ENCODE results near the gene HS3ST3B1.

Gene HS3ST3B1

DNA sequence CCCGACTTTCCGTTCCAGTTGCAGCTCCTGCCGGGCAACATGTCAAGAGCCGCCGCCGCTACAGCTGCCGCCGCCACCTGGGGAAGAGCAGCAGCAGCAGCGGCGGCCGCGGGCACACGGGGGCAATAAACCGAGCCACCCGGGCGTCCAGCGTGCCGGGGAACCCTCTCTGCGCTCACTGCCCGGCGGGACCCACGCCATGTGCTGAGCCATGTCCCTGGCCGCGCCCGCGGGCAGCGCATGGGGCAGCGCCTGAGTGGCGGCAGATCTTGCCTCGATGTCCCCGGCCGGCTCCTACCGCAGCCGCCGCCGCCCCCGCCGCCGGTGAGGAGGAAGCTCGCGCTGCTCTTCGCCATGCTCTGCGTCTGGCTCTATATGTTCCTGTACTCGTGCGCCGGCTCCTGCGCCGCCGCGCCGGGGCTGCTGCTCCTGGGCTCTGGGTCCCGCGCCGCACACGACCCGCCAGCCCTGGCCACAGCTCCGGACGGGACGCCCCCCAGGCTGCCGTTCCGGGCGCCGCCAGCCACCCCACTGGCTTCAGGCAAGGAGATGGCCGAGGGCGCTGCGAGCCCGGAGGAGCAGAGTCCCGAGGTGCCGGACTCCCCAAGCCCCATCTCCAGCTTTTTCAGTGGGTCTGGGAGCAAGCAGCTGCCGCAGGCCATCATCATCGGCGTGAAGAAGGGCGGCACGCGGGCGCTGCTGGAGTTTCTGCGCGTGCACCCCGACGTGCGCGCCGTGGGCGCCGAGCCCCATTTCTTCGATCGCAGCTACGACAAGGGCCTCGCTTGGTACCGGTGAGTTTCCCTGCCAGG lies 604 bp downstream of the HS3ST3B1 start (continued):
- TF ChIP-seq ZNF10 (tag by site-specific recombination; IDR thresholded peaks at IDR 0.05) (0 out of 2 replicates have a peak, but pooled peaks have one; percentile 35), MYNN (tag by site-specific recombination; IDR thresholded peaks at IDR 0.05; ENCODE audit: borderline replicate concordance) (0 out of 2 replicates have a peak, but pooled peaks have one; percentile 11), ZNF2 (tag by site-specific recombination; IDR thresholded peaks at IDR 0.05) (peak; percentile 40; the same call in 1 of the 2 replicates), ZNF843 (tag by site-specific recombination; IDR thresholded peaks at IDR 0.05) (no peak), GLIS2 (tag by site-specific recombination; IDR thresholded peaks at IDR 0.05) (peak; percentile 72), GLI2 (tag by site-specific recombination; IDR thresholded peaks at IDR 0.05; ENCODE audit: borderline replicate concordance, low read depth) (no peak), ZEB2 (tag by site-specific recombination; IDR thresholded peaks at IDR 0.05) (peak; percentile 14), OSR2 (tag by site-specific recombination; IDR thresholded peaks at IDR 0.05) (0 out of 2 replicates have a peak, but pooled peaks have one; percentile 6), ZNF501 (tag by site-specific recombination; IDR thresholded peaks at IDR 0.05) (peak; percentile 41)
- TF ChIP-seq, protein P1, sequence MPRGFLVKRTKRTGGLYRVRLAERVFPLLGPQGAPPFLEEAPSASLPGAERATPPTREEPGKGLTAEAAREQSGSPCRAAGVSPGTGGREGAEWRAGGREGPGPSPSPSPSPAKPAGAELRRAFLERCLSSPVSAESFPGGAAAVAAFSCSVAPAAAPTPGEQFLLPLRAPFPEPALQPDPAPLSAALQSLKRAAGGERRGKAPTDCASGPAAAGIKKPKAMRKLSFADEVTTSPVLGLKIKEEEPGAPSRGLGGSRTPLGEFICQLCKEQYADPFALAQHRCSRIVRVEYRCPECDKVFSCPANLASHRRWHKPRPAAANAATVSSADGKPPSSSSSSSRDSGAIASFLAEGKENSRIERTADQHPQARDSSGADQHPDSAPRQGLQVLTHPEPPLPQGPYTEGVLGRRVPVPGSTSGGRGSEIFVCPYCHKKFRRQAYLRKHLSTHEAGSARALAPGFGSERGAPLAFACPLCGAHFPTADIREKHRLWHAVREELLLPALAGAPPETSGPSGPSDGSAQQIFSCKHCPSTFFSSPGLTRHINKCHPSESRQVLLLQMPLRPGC (tag by site-specific recombination; IDR thresholded peaks at IDR 0.05): 0 out of 2 replicates have a peak, but pooled peaks have one; percentile 1
- TF ChIP-seq, protein P2, sequence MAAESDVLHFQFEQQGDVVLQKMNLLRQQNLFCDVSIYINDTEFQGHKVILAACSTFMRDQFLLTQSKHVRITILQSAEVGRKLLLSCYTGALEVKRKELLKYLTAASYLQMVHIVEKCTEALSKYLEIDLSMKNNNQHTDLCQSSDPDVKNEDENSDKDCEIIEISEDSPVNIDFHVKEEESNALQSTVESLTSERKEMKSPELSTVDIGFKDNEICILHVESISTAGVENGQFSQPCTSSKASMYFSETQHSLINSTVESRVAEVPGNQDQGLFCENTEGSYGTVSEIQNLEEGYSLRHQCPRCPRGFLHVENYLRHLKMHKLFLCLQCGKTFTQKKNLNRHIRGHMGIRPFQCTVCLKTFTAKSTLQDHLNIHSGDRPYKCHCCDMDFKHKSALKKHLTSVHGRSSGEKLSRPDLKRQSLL (tag by site-specific recombination; IDR thresholded peaks at IDR 0.05): peak; percentile 92
- TF ChIP-seq, protein P3, sequence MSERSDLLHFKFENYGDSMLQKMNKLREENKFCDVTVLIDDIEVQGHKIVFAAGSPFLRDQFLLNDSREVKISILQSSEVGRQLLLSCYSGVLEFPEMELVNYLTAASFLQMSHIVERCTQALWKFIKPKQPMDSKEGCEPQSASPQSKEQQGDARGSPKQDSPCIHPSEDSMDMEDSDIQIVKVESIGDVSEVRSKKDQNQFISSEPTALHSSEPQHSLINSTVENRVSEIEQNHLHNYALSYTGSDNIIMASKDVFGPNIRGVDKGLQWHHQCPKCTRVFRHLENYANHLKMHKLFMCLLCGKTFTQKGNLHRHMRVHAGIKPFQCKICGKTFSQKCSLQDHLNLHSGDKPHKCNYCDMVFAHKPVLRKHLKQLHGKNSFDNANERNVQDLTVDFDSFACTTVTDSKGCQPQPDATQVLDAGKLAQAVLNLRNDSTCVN (tag by site-specific recombination; optimal IDR thresholded peaks at IDR 0.05): peak; percentile 89
- TF ChIP-seq, protein P4, sequence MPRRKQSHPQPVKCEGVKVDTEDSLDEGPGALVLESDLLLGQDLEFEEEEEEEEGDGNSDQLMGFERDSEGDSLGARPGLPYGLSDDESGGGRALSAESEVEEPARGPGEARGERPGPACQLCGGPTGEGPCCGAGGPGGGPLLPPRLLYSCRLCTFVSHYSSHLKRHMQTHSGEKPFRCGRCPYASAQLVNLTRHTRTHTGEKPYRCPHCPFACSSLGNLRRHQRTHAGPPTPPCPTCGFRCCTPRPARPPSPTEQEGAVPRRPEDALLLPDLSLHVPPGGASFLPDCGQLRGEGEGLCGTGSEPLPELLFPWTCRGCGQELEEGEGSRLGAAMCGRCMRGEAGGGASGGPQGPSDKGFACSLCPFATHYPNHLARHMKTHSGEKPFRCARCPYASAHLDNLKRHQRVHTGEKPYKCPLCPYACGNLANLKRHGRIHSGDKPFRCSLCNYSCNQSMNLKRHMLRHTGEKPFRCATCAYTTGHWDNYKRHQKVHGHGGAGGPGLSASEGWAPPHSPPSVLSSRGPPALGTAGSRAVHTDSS (tag by site-specific recombination; IDR thresholded peaks at IDR 0.05): peak; percentile 77

DNA sequence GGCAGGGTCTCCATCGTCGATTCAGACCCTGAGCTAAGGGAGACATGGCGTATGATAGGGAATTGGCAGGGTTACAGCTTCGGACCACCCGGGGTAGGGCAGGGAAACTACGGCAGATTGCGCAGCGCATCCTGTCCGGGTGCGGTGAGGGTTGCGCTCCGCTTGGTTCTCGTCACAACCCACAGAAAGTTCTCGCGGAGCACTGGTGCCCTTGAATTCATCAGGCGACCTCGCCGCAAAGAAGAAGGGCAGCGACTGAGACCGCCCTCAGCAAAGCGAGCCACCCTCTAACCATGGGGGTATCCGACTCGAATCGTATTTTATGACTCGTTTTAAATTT lies 1.2 kb downstream of the HS3ST3B1 start:
- Histone ChIP-seq H3K36me3 (ENCODE audit: control insufficient read depth in 2 of 2, insufficient read depth in 1 of 2, low read length in 2 of 2) (no peaks in the 10 kb centered on the region), H3K9me3 (ENCODE audit: control insufficient read depth, insufficient read depth, low read depth, low read length) (no peaks in the 10 kb centered on the region), H3K4me1 (ENCODE audit: control insufficient read depth, insufficient read depth, low read length) (peaks cover 13% of the 10 kb centered on the region), H3K27ac (ENCODE audit: extremely low read depth, low read depth, low read length) (peak overlapping the region; percentile 94; the same call in 1 of the 2 replicates), H3K4me3 (ENCODE audit: low read depth, low read length) (peak overlapping the region; percentile 54)
- ChIA-PET POLR2A (interaction anchor here (1.3 to 2.1 kb wide), 5 partner anchors 15 to 1284 kb away, joined by 3 to 16 read pairs (median 12); partner anchors contain the start of genes ELAC2 and HS3ST3A1), CTCF (interaction anchor here (0.5 to 3.3 kb wide), 10 partner anchors 14 to 1271 kb away, joined by 3 to 21 read pairs (median 3); no protein-coding TSS in a partner anchor)
- no peak for TF ChIP-seq ZNF529 (tag by site-specific recombination; IDR thresholded peaks at IDR 0.05; ENCODE audit: insufficient replicate concordance)
- TF ChIP-seq, protein P5, sequence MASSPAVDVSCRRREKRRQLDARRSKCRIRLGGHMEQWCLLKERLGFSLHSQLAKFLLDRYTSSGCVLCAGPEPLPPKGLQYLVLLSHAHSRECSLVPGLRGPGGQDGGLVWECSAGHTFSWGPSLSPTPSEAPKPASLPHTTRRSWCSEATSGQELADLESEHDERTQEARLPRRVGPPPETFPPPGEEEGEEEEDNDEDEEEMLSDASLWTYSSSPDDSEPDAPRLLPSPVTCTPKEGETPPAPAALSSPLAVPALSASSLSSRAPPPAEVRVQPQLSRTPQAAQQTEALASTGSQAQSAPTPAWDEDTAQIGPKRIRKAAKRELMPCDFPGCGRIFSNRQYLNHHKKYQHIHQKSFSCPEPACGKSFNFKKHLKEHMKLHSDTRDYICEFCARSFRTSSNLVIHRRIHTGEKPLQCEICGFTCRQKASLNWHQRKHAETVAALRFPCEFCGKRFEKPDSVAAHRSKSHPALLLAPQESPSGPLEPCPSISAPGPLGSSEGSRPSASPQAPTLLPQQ (tag by site-specific recombination; IDR thresholded peaks at IDR 0.05): no peak
- no peak for TF ChIP-seq ZNF549 (tag by site-specific recombination; IDR thresholded peaks at IDR 0.05)
- TF ChIP-seq, protein P6, sequence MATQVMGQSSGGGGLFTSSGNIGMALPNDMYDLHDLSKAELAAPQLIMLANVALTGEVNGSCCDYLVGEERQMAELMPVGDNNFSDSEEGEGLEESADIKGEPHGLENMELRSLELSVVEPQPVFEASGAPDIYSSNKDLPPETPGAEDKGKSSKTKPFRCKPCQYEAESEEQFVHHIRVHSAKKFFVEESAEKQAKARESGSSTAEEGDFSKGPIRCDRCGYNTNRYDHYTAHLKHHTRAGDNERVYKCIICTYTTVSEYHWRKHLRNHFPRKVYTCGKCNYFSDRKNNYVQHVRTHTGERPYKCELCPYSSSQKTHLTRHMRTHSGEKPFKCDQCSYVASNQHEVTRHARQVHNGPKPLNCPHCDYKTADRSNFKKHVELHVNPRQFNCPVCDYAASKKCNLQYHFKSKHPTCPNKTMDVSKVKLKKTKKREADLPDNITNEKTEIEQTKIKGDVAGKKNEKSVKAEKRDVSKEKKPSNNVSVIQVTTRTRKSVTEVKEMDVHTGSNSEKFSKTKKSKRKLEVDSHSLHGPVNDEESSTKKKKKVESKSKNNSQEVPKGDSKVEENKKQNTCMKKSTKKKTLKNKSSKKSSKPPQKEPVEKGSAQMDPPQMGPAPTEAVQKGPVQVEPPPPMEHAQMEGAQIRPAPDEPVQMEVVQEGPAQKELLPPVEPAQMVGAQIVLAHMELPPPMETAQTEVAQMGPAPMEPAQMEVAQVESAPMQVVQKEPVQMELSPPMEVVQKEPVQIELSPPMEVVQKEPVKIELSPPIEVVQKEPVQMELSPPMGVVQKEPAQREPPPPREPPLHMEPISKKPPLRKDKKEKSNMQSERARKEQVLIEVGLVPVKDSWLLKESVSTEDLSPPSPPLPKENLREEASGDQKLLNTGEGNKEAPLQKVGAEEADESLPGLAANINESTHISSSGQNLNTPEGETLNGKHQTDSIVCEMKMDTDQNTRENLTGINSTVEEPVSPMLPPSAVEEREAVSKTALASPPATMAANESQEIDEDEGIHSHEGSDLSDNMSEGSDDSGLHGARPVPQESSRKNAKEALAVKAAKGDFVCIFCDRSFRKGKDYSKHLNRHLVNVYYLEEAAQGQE (tag by site-specific recombination; IDR thresholded peaks at IDR 0.05): no peak
- TF ChIP-seq SETDB1 (IDR thresholded peaks at IDR 0.05; ENCODE audit: insufficient read length, low read length): no peak
- TF ChIP-seq ZNF768 (tag by site-specific recombination; IDR thresholded peaks at IDR 0.05): no peak
- no peak for TF ChIP-seq ZNF175 (tag by site-specific recombination; IDR thresholded peaks at IDR 0.05)
- no peak for TF ChIP-seq ZNF341 (tag by site-specific recombination; IDR thresholded peaks at IDR 0.05; ENCODE audit: low read depth)
- TF ChIP-seq ZBTB17 (tag by site-specific recombination; IDR thresholded peaks at IDR 0.05): 0 out of 2 replicates have a peak, but pooled peaks have one; percentile 19
- no peak for TF ChIP-seq KLF8 (tag by site-specific recombination; IDR thresholded peaks at IDR 0.05)
- no peak for TF ChIP-seq ZNF416 (tag by site-specific recombination; IDR thresholded peaks at IDR 0.05)
